PC-9 (cell line): ENCODE data around the gene PTPN22. TPM values are rescaled to one million over a fixed set of nuclear protein-coding genes. Genes with fewer than 3 reads are reported as not detected.
A peak's percentile ranks its signal among the peaks of the same experiment; 100 is the strongest.

Experiments
- BruUV-seq: library from RNA; stranded (reverse); fragments of 400-500 nt; replicated peaks from 2 replicates; lab custom pipeline; 2021; lab: Mats Ljungman, UMichigan
- CTCF ChIA-PET: fragments of 300-600 bp; sonication (Branson Sonifier 250); formaldehyde crosslinking; loops from one replicate; lab custom pipeline; 2022; ENCODE audit warnings: antibody characterized with exemption; lab: Charles Lee
- POLR2A ChIA-PET: fragments of 300-600 bp; sonication (Branson Sonifier 250); formaldehyde crosslinking; loops from one replicate; lab custom pipeline; 2022; ENCODE audit warnings: antibody characterized with exemption; ENCODE audit not compliant: unreplicated experiment; lab: Charles Lee
- DNase-seq, 2 experiments: peaks; one replicate each; pipeline versions ENCODE4 v3.0.0 to v3.0.0-alpha.2; 2015 to 2022; ENCODE audit warnings: mixed read lengths in 1 of 2
- H2AFZ ChIP-seq: fragments of 200-600 bp; sonication (generic); 2 replicates; pipeline ENCODE4 v1.8.1; 2017; ENCODE audit warnings: antibody characterized with exemption
- H3F3A ChIP-seq: fragments of 200-600 bp; sonication (generic); 2 replicates; pipeline ENCODE4 v1.8.1; 2017; ENCODE audit warnings: antibody characterized with exemption, mild to moderate bottlenecking, low read depth; ENCODE audit not compliant: insufficient read depth
- H3K27ac ChIP-seq: fragments of 200-600 bp; sonication (generic); 2 replicates; pipeline ENCODE4 v1.6.1; 2016; ENCODE audit warnings: mixed run types
- H3K27me3 ChIP-seq: fragments of 200-600 bp; sonication (generic); 2 replicates; pipeline ENCODE4 v1.6.1; 2016; ENCODE audit warnings: low read depth, mixed run types; ENCODE audit not compliant: insufficient read depth
- H3K36me3 ChIP-seq: fragments of 200-600 bp; sonication (generic); 2 replicates; pipeline ENCODE4 v1.6.1; 2016; ENCODE audit warnings: low read depth, mixed run types
- H3K4me1 ChIP-seq: fragments of 200-600 bp; sonication (generic); replicated peaks from 2 replicates; pipeline ENCODE4 v1.6.1; 2016; ENCODE audit warnings: mixed run types; ENCODE audit not compliant: insufficient read depth
- H3K4me2 ChIP-seq: fragments of 200-600 bp; sonication (generic); 2 replicates; pipeline ENCODE4 v1.6.1; 2017; ENCODE audit warnings: mixed run types
- H3K4me3 ChIP-seq: fragments of 200-600 bp; sonication (generic); 2 replicates; pipeline ENCODE4 v1.6.1; 2016; ENCODE audit warnings: mixed run types
- H3K79me2 ChIP-seq: fragments of 200-600 bp; sonication (generic); 2 replicates; pipeline ENCODE4 v1.6.1; 2017; ENCODE audit warnings: low read depth, mixed run types
- H3K9me2 ChIP-seq: fragments of 200-600 bp; sonication (generic); 2 replicates; pipeline ENCODE4 v1.8.1; 2017; ENCODE audit warnings: mild to moderate bottlenecking; ENCODE audit not compliant: insufficient read depth
- H3K9me3 ChIP-seq: fragments of 200-600 bp; sonication (generic); 2 replicates; pipeline ENCODE4 v1.8.1; 2016; ENCODE audit warnings: low read depth; ENCODE audit not compliant: insufficient read depth
- H4K20me1 ChIP-seq: fragments of 200-600 bp; sonication (generic); 2 replicates; pipeline ENCODE4 v1.8.1; 2017; ENCODE audit not compliant: insufficient read depth
- CTCF ChIP-seq: fragments of 200-600 bp; sonication (generic); conservative IDR thresholded peaks from 2 replicates; pipeline ENCODE4 v1.6.1; 2017; ENCODE audit warnings: mixed run types, antibody characterized with exemption, mild to moderate bottlenecking, moderate library complexity
- EZH2 ChIP-seq: fragments of 200-600 bp; sonication (generic); IDR thresholded peaks from 2 replicates; pipeline ENCODE4 v1.8.0; 2017; ENCODE audit warnings: antibody characterized with exemption, low read depth
- intact Hi-C: fragments of 100-400 bp; cut with micrococcal nuclease; formaldehyde crosslinking; loops from one replicate; pipeline ENCODE4 v1.10.0; 2022; ENCODE audit not compliant: unreplicated experiment
- total RNA-seq: library from RNA; stranded (reverse); gene quantifications from 2 replicates; pipeline ENCODE4 v1.2.3, GENCODE V29; 2021

Gene PTPN22
- total RNA-seq, 1 experiment from 2014 or later: 0.11 TPM

GRCh38 chr1:113858418-113858817 is 13.1 kb downstream of the PTPN22 start:
- Histone ChIP-seq H2AFZ (no peak overlapping the region; the same call in 1 of the 2 replicates), H3K27ac (no peak overlapping the region), H3F3A (no peaks in the 10 kb centered on the region), H3K36me3 (no peaks in the 10 kb centered on the region), H3K9me2 (no peaks in the 10 kb centered on the region), H3K4me3 (no peak overlapping the region), H4K20me1 (no peaks in the 10 kb centered on the region), H3K9me3 (no peaks in the 10 kb centered on the region), H3K4me2 (no peak overlapping the region), H3K4me1 (no peaks in the 10 kb centered on the region), H3K27me3 (no peaks in the 10 kb centered on the region), H3K79me2 (no peaks in the 10 kb centered on the region)
- POLR2A ChIA-PET: no interaction called here
- CTCF ChIA-PET: no interaction called here
- no TSS peak for BruUV-seq
- no peak for TF ChIP-seq EZH2
- TF ChIP-seq CTCF: no peak
- no peak for DNase-seq
- intact Hi-C loops: no loop called here

- no peak for DNase-seq
- Histone ChIP-seq H3K9me3 (no peaks in the 10 kb centered on the region), H3K27me3 (no peaks in the 10 kb centered on the region), H3K27ac (no peak overlapping the region), H3K36me3 (no peaks in the 10 kb centered on the region), H2AFZ (0 out of 2 replicates have a peak overlapping the region, but pooled peaks have one; percentile 7), H3F3A (no peaks in the 10 kb centered on the region), H3K79me2 (no peaks in the 10 kb centered on the region), H3K9me2 (no peaks in the 10 kb centered on the region), H3K4me2 (no peak overlapping the region), H4K20me1 (no peaks in the 10 kb centered on the region), H3K4me3 (no peak overlapping the region), H3K4me1 (no peaks in the 10 kb centered on the region)
- intact Hi-C loops: no loop called here
- no peak for TF ChIP-seq CTCF
- ChIA-PET CTCF (no interaction called here), POLR2A (no interaction called here)
- no TSS peak for BruUV-seq
Measured at GRCh38 chr1:113857776-113858175, 13.7 kb downstream of the PTPN22 start.

GRCh38 chr1:113856401-113856790 is 15.1 kb downstream of the PTPN22 start:
- Histone ChIP-seq H3K4me1 (no peaks in the 10 kb centered on the region), H3K27ac (no peak overlapping the region), H3F3A (no peaks in the 10 kb centered on the region), H3K4me3 (no peak overlapping the region), H3K9me2 (no peaks in the 10 kb centered on the region), H2AFZ (no peak overlapping the region), H3K9me3 (no peaks in the 10 kb centered on the region), H4K20me1 (no peaks in the 10 kb centered on the region), H3K27me3 (no peaks in the 10 kb centered on the region), H3K79me2 (no peaks in the 10 kb centered on the region), H3K36me3 (no peaks in the 10 kb centered on the region), H3K4me2 (no peak overlapping the region)
- TF ChIP-seq EZH2 (no peak), CTCF (no peak)
- POLR2A ChIA-PET: no interaction called here
- intact Hi-C loops: no loop called here
- no TSS peak for BruUV-seq
- no peak for DNase-seq
- CTCF ChIA-PET: no interaction called here
